Measurements from ENCODE around the gene OSER1. TPM values are rescaled to one million over a fixed set of nuclear protein-coding genes. Genes with fewer than 3 reads are reported as not detected.

Gene OSER1
- polyA plus RNA-seq, 1 of the 3 experiments (the other 2 are of a cell fraction), result 22.3 TPM

DNA sequence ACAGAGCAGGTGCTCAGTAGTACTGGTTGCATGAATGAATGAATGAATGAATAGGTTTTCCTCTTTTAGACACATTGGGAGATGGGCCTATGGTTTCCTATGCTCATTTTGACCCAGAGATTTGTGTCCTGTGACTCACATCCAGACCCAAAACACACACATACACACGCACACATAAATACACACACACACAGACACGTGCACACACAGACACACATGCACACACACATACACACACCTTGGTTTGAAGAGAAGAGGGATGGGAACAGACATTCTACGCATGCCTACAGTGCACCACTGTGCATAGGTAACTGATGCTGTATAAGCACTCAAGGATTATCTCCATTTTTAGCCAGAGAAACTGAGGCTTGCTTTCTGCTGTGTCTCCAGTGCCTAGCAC is 27.7 kb downstream of the OSER1 start:
- ChIA-PET CTCF (interaction anchor here (19.9 kb wide), 1 partner anchor 71 kb away, joined by 618 read pairs; no protein-coding TSS in a partner anchor), POLR2A (no interaction called here)
- H3K9me2 ChIP-seq, result no peaks in the 10 kb centered on the region
- WGBS (ENCODE audit: low lambda C conversion rate), result 54% methylated on average over 3 of the region's 3 CpGs
- TF ChIP-seq EZH2phosphoT487 (IDR thresholded peaks at IDR 0.05; ENCODE audit: borderline replicate concordance, low read depth), result no peak
- TF ChIP-seq, protein P1, sequence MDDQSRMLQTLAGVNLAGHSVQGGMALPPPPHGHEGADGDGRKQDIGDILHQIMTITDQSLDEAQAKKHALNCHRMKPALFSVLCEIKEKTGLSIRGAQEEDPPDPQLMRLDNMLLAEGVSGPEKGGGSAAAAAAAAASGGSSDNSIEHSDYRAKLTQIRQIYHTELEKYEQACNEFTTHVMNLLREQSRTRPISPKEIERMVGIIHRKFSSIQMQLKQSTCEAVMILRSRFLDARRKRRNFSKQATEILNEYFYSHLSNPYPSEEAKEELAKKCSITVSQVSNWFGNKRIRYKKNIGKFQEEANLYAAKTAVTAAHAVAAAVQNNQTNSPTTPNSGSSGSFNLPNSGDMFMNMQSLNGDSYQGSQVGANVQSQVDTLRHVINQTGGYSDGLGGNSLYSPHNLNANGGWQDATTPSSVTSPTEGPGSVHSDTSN (IDR thresholded peaks at IDR 0.05), result no peak
- no peak for TF ChIP-seq MXI1 (IDR thresholded peaks at IDR 0.05; ENCODE audit: low read depth, low read length)
- TF ChIP-seq GATA2 (CRISPR knock-in tag; IDR thresholded peaks at IDR 0.05), result no peak
- no peak for TF ChIP-seq EP300 (IDR thresholded peaks at IDR 0.05; ENCODE audit: borderline replicate concordance in 1 of 2, low read depth in 1 of 2, low read length in 1 of 2)
- H3K27me3 ChIP-seq (ENCODE audit: insufficient read depth), result no peaks in the 10 kb centered on the region
- peaks cover 14 to 16% of the 10 kb centered on the region in 2 experiments; a peak in 2 of 4 replicates for H3K4me1 ChIP-seq (ENCODE audit: control insufficient read depth in 1 of 2, insufficient read depth in 2 of 2, low read depth in 1 of 2, low read length in 1 of 2)
- no peak for DNase-seq
- no peaks in the 10 kb centered on the region for H3K79me2 ChIP-seq (ENCODE audit: insufficient read depth)
- H3K9ac ChIP-seq, result no peak overlapping the region
- H3F3A ChIP-seq (replicated peaks; ENCODE audit: insufficient read depth), result no peaks in the 10 kb centered on the region
- H3K27ac ChIP-seq (ENCODE audit: low read depth in 2 of 2, low read length in 1 of 2), result no peak overlapping the region
- no peak overlapping the region for H2AFZ ChIP-seq (ENCODE audit: low read depth)
- H4K20me1 ChIP-seq (ENCODE audit: insufficient read depth), result no peaks in the 10 kb centered on the region
- no peaks in the 10 kb centered on the region for H3K9me3 ChIP-seq
- H3K4me3 ChIP-seq (ENCODE audit: low read depth in 2 of 2, low read length in 1 of 2), result no peak overlapping the region
- no peak overlapping the region for H3K4me2 ChIP-seq
- no peaks in the 10 kb centered on the region for H3K36me3 ChIP-seq (replicated peaks in 1 of 2; ENCODE audit: control insufficient read depth in 1 of 2, insufficient read depth in 2 of 2, low read length in 1 of 2)

DNA sequence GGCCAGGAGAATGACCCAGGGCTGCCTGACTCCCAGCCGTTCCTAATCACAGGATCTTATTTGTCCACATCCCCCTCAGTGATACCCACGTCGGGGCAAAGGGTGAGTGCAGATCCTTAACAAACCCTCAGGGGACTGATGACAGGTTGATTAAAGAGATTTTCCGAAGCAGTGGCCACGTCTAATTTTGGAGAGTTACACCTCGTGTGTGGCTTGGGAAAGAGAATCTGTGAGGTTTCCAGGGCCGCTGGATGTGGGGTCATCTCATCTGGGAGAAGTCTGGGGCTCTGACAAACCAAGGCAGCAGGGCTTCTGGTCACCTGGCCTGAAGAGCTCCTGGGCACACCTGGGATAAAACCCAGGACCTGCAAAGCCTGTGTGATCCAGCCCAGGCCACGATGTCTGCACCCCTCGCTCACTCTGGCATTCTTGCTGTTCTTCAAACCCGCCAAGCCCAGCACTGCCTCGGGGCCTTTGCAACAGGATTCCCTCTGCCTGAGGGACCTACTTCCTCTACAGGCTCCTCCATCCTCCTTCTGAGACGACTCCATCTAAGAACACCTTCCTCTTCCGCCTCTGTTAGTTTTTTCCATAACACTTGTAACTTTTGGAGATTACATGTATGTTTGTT is 28.3 kb downstream of the OSER1 start:
- H3K79me2 ChIP-seq (ENCODE audit: insufficient read depth), result no peaks in the 10 kb centered on the region
- no peak overlapping the region for H3K9ac ChIP-seq
- CTCF ChIA-PET, result interaction anchor here (6.9 to 19.9 kb wide), 2 partner anchors 7 to 70 kb away, joined by 54 to 618 read pairs; no protein-coding TSS in a partner anchor
- H3K27ac ChIP-seq (ENCODE audit: low read depth in 2 of 2, low read length in 1 of 2), result no peak overlapping the region
- peaks cover 8 to 13% of the 10 kb centered on the region in 2 experiments; a peak in 1 of 4 replicates for H3K4me1 ChIP-seq (ENCODE audit: control insufficient read depth in 1 of 2, insufficient read depth in 2 of 2, low read depth in 1 of 2, low read length in 1 of 2)
- TF ChIP-seq RXRA (IDR thresholded peaks at IDR 0.05; ENCODE audit: borderline replicate concordance, low read depth), result no peak
- POLR2A ChIA-PET, result no interaction called here
- no peak for DNase-seq
- H3K27me3 ChIP-seq (ENCODE audit: insufficient read depth), result no peaks in the 10 kb centered on the region
- no peak overlapping the region for H3K4me3 ChIP-seq (ENCODE audit: low read depth in 2 of 2, low read length in 1 of 2)
- H3F3A ChIP-seq (replicated peaks; ENCODE audit: insufficient read depth), result no peaks in the 10 kb centered on the region
- no peaks in the 10 kb centered on the region for H4K20me1 ChIP-seq (ENCODE audit: insufficient read depth)
- no peaks in the 10 kb centered on the region for H3K36me3 ChIP-seq (replicated peaks in 1 of 2; ENCODE audit: control insufficient read depth in 1 of 2, insufficient read depth in 2 of 2, low read length in 1 of 2)
- no peaks in the 10 kb centered on the region for H3K9me2 ChIP-seq
- H2AFZ ChIP-seq (ENCODE audit: low read depth), result no peak overlapping the region
- no peak overlapping the region for H3K4me2 ChIP-seq
- no peaks in the 10 kb centered on the region for H3K9me3 ChIP-seq
- 69% methylated on average over 13 of the region's 13 CpGs for WGBS (ENCODE audit: low lambda C conversion rate)

- 96% methylated on average over 11 of the region's 11 CpGs for WGBS (ENCODE audit: low lambda C conversion rate)
- no peak overlapping the region for H3K27ac ChIP-seq (ENCODE audit: low read depth in 2 of 2, low read length in 1 of 2)
- no peaks in the 10 kb centered on the region for H3K79me2 ChIP-seq (ENCODE audit: insufficient read depth)
- H3K9me3 ChIP-seq, result no peaks in the 10 kb centered on the region
- no peak overlapping the region for H3K9ac ChIP-seq
- no peak overlapping the region for H3K4me3 ChIP-seq (ENCODE audit: low read depth in 2 of 2, low read length in 1 of 2)
- CTCF ChIA-PET, result interaction anchor here (6.9 to 19.9 kb wide), 2 partner anchors 8 to 69 kb away, joined by 54 to 618 read pairs; no protein-coding TSS in a partner anchor
- no peaks in the 10 kb centered on the region for H4K20me1 ChIP-seq (ENCODE audit: insufficient read depth)
- H3K27me3 ChIP-seq (ENCODE audit: insufficient read depth), result no peaks in the 10 kb centered on the region
- POLR2A ChIA-PET, result no interaction called here
- no peaks in the 10 kb centered on the region for H3K9me2 ChIP-seq
- no peaks in the 10 kb centered on the region for H3K36me3 ChIP-seq (replicated peaks in 1 of 2; ENCODE audit: control insufficient read depth in 1 of 2, insufficient read depth in 2 of 2, low read length in 1 of 2)
- no peak overlapping the region for H3K4me2 ChIP-seq
- no peak for DNase-seq
- peaks cover 4 to 6% of the 10 kb centered on the region in 2 experiments; a peak in 1 of 4 replicates for H3K4me1 ChIP-seq (ENCODE audit: control insufficient read depth in 1 of 2, insufficient read depth in 2 of 2, low read depth in 1 of 2, low read length in 1 of 2)
- no peaks in the 10 kb centered on the region for H3F3A ChIP-seq (replicated peaks; ENCODE audit: insufficient read depth)
- no peak for TF ChIP-seq MXI1 (IDR thresholded peaks at IDR 0.05; ENCODE audit: low read depth, low read length)
- no peak overlapping the region for H2AFZ ChIP-seq (ENCODE audit: low read depth)
Measured at GRCh38 chr20:44181611-44182010, 29.0 kb downstream of the OSER1 start.

Measured in SK-N-SH (cell line).